Measurements from ENCODE around the gene CEPT1. TPM values are rescaled to one million over a fixed set of nuclear protein-coding genes. Genes with fewer than 3 reads are reported as not detected.

CEPT1 gene
- polyA plus RNA-seq, 1 donor: 23.7 TPM

- no peak for DNase-seq
Measured at GRCh38 chr1:111228748-111229126, 88.7 kb downstream of the CEPT1 start.

GRCh38 chr1:111232134-111232533 is 92.1 kb downstream of the CEPT1 start:
- no peak for DNase-seq

GRCh38 chr1:111234258-111234657 is 94.2 kb downstream of the CEPT1 start:
- no peak for DNase-seq

Other genes starting within 250 kb of the CEPT1 start
- 8.6 TPM for gene LRIF1, start 176.3 kb upstream of the CEPT1 start, polyA plus RNA-seq (ENCODE audit: insufficient read length)
- gene DRAM2, start 130 bp upstream of the CEPT1 start, polyA plus RNA-seq (ENCODE audit: insufficient read length): 41.9 TPM
- 2.8 TPM for gene DENND2D, start 60.4 kb downstream of the CEPT1 start, polyA plus RNA-seq (ENCODE audit: insufficient read length)
- gene CHI3L2, start 87.5 kb downstream of the CEPT1 start, polyA plus RNA-seq (ENCODE audit: insufficient read length): not detected
- gene CHIA, start 150.6 kb downstream of the CEPT1 start, polyA plus RNA-seq (ENCODE audit: insufficient read length): not detected